ENCODE measurements around the gene TRIM56.
"Not testable (repeated sequence)": the region's sequence is repeated elsewhere in the genome, so short reads cannot be mapped to it uniquely, and the experiment has no call there.

TRIM56 gene

DNA sequence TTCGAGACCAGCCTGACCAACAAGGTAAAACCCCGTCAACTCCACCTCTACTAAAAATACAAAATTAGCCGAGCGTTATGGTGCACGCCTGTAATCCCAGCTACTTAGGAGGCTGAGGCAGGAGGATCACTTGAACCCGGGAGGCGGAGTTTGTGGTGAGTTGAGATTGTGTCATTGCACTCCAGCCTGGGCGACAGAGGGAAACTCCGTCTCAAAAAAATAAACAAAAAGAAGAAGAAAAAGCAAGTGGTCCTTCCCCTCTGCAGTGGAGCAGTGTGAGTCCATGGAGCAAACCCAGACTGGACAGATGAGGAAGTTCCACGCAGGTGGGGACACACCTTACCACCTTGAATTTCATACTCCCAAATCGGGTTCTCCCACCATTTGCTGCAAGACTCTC, 28.6 kb downstream of the TRIM56 start:
- no peak for DNase-seq (ENCODE audit: low spot score)

DNA sequence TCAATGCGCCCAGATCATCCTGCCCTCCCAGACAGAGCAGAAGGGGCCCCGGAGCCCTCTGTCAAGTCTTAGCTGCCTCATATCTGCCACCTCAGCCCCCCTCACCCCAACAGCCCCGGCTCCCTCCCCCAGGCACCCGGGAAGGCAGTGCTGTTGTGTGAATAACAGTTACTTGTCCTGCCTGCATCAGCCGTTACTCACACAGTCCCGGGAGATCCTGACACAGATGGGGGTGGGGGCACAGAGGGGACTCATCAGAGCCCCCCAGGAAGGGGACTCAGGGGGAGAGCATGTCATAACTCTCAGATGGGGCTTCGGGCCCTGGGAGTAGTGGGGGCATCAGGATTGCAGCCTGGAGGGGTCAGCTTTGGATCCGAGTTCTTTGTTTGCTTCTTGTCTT, 29.2 kb downstream of the TRIM56 start:
- DNase-seq (ENCODE audit: low spot score) = no peak

- DNase-seq (ENCODE audit: low spot score) = no peak
These were observed 29.9 kb downstream of the TRIM56 start for GRCh38 chr7:101115215-101115614.

- DNase-seq (ENCODE audit: low spot score) = no peak
These were observed 31.6 kb downstream of the TRIM56 start for GRCh38 chr7:101116898-101117297.

- no peak for DNase-seq (ENCODE audit: low spot score)
These were observed 33.6 kb downstream of the TRIM56 start for GRCh38 chr7:101118856-101119255.

DNA sequence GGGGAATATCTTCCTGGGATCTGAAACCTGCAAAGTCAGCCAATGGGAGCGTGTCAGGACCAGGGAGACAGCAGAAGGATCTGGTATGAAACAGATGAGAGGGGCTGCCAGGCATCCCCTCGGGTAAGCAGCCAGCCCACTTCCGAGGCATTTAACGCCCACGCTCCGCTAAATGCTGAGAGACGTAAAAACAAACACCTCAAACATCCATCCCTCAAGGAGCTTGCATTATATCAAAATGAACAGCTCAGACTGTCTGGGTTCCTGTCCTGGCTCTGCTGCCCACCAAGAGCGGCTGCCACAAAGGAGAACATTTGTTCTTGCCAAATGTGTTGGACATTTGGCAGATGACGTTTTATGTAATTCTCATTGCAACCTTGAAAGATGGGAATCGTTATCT, 34.6 kb downstream of the TRIM56 start:
- no peak for DNase-seq (ENCODE audit: low spot score)

- DNase-seq (ENCODE audit: low spot score) = no peak
These were observed 35.0 kb downstream of the TRIM56 start for GRCh38 chr7:101120315-101120714.

DNA sequence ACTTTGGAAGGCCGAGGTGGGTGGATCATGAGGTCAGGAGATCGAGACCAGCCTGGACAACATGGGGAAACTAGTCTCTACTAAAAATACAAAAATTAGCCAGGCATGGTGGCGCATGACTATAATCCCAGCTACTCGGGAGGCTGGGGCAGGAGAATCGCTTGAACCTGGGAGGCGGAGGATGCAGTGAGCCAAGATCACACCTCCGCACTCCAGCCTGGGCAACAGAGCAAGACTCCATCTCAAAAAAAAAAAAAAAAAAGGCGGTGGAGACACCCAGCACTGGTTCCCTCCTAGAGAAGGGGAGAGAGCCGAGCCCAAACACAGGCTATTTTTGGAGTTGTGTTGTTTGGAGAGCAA, 36.3 kb downstream of the TRIM56 start:
- not testable (repeated sequence) for DNase-seq (ENCODE audit: low spot score)

GRCh38 chr7:101121991-101122932, 37.0 kb downstream of the TRIM56 start:
- DNase-seq (ENCODE audit: low spot score) = peak; percentile 82

- DNase-seq (ENCODE audit: low spot score) = no peak
These were observed 37.8 kb downstream of the TRIM56 start for GRCh38 chr7:101122933-101123702.

GRCh38 chr7:101123703-101124068, 38.4 kb downstream of the TRIM56 start:
- DNase-seq (ENCODE audit: low spot score) = no peak

- no peak for DNase-seq (ENCODE audit: low spot score)
These were observed 39.2 kb downstream of the TRIM56 start for GRCh38 chr7:101124376-101125056.

- no peak for DNase-seq (ENCODE audit: low spot score)
These were observed 40.8 kb downstream of the TRIM56 start for GRCh38 chr7:101125989-101126650.

DNA sequence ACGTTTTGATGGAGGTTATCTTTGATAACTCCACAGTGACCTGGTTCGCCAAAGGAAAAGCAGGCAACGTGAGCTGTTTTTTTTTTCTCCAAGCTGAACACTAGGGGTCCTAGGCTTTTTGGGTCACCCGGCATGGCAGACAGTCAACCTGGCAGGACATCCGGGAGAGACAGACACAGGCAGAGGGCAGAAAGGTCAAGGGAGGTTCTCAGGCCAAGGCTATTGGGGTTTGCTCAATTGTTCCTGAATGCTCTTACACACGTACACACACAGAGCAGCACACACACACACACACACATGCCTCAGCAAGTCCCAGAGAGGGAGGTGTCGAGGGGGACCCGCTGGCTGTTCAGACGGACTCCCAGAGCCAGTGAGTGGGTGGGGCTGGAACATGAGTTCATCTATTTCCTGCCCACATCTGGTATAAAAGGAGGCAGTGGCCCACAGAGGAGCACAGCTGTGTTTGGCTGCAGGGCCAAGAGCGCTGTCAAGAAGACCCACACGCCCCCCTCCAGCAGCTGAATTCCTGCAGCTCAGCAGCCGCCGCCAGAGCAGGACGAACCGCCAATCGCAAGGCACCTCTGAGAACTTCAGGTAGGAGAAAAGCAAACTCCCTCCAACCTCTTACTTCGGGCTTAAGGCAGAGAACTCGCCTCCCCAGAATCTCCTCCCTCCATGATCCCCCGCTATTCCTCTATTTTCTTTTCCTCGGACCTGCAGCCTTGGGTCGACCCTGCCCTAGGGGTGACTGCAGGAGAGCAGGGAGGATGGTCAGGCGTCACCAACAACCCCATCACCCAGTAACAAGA, 41.6 kb downstream of the TRIM56 start, which contains the start of gene SERPINE1:
SERPINE1 (plus strand) TSS at position 454 of the 809 bp plus-strand sequence. CDS start 1,290 bp downstream, outside the sequence.
- DNase-seq (ENCODE audit: low spot score) = no peak

DNA sequence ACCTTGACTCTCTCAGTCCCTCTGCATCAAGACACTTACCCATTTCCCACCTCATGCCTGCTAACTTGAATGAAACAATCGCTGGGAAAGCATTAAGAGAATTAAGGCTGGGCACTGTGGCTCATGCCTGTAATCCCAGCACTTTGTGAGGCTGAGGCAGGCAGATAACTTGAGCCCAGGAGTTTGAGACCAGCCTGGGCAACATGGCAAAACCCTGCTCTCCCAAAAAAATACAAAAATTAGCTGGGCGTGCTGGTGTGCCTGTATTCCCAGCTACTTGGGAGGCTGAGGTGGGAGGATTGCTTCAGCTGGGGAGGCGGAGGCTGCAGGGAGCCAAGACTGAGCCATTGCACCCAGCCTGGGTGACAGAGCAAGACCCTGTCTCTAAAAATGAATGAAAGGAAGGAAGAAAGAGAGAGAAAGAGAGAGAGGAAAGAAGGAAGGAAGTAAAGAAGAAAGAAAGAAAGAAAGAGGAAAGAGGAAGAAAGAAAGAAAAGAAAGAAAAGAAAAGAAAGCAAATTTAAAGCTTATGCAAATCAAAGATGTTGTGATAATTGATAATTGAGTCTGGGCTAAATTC, 42.3 kb downstream of the TRIM56 start:
- no peak for DNase-seq (ENCODE audit: low spot score)

- DNase-seq (ENCODE audit: low spot score) = no peak
These were observed 43.0 kb downstream of the TRIM56 start for GRCh38 chr7:101128040-101128834.

DNA sequence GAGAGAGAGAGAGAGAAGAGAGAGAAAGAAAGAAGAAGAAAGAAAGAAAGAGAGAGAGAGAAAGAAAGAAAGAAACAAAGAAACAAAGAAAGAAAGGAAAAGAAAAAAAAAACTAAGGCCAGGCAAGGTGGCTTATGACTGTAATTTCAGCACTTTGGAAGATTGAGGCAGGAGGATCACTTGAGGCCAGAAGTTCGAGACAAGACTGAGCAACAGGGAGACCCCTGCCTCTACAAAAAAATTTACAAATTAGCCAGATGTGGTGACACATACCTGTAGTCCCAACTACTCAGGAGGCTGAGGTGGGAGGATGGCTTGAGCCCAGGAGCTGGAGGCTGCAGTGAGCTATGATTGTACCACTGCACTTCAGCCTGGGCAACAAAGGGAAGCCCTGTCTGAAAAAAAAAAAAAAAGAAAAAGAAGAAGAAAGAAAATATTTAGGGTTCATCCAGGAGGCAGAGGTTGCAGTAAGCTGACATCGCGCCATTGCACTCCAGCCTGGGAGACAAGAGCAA, 44.4 kb downstream of the TRIM56 start:
- no peak for DNase-seq (ENCODE audit: low spot score)

DNA sequence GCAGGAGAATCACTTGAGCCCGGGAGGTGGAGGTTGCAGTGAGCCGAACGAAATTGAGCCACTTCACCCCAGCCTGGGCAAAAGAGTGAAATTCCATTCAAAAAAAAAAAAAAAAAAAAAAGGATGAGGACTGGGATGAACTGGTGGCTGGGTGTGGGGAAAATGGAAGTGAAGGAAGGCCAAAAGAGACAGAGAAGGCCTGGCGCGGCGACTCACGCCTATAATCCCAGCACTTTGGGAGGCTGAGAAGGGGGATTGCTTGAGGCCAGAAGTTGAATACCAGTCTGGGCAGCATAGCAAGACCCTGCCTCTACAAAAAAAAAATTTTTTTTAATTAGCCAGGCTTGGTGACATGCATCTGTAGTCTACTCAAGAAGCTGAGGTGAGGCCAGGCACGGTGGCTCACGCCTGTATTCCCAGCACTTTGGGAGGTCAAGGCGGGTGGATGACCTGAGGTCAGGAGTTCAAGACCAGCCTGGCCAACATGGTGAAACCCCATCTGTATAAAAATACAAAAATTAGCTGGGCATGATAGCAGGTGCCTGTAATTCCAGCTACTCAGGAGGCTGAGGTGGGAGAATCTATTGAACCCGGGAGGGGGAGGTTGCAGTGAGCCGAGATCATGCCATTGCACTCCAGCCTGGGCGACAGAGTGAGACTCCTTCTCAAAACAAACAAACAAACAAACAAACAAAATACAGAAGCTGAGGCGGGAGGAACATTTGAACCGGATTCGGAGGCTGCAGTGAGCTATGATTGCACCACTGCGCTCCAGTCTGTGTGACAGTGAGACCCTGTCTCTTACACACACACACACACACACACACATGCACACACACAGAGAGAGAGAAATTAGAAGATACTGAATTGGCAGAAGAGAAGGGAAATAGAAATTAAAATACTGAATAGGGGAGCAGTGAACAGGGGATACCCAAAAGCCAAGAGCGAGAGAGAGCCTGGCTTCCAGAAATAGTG, 47.6 kb downstream of the TRIM56 start:
- not testable (repeated sequence) for DNase-seq (ENCODE audit: low spot score)

Measured in LoVo (cell line).